ENCODE data around the gene CFDP1.
"Not testable (repeated sequence)": the region's sequence is repeated elsewhere in the genome, so short reads cannot be mapped to it uniquely, and the experiment has no call there.

The CFDP1 gene

DNA sequence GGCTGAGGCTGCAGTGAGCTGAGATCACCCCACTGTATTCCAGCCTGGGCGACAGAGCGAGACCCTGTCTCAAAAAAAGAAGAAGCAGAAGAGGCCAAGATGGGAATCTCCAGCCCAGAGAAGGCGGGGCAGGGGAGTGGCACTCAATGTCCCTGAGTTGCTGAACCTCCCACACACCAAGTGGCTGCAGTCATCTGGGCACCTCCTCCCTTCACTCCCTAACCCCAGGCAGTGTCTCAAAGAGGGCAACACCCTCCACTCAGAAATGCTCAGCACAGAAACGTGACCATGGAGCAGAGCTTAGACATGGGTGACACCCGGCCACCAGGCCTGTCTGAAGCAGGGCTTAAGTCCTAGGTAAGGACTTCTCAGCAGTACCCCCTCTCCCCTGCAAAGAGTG lies 145.6 kb downstream of the CFDP1 start:
- Histone ChIP-seq H3K4me1 (ENCODE audit: insufficient read depth, insufficient read length) (peaks cover 8% of the 10 kb centered on the region), H3K9me3 (ENCODE audit: insufficient read depth, low read length) (no peaks in the 10 kb centered on the region), H3K4me3 (ENCODE audit: insufficient read length, low read depth) (no peak overlapping the region), H3K27me3 (ENCODE audit: insufficient read depth, insufficient read length) (no peaks in the 10 kb centered on the region), H3K36me3 (ENCODE audit: insufficient read depth, insufficient read length, low read length) (peaks cover 26% of the 10 kb centered on the region), H3K9ac (ENCODE audit: insufficient read length, low read depth) (no peak overlapping the region)
- DNase-seq (ENCODE audit: low read depth, low spot score), result no peak
- no peak for TF ChIP-seq SUZ12 (IDR thresholded peaks at IDR 0.05; ENCODE audit: extremely low read depth, insufficient read depth, insufficient read length)
- no peak for TF ChIP-seq YY1 (IDR thresholded peaks at IDR 0.05; ENCODE audit: insufficient read depth, insufficient read length)
- TF ChIP-seq ZNF274 (IDR thresholded peaks at IDR 0.05; ENCODE audit: low read depth, low read length), result no peak

DNA sequence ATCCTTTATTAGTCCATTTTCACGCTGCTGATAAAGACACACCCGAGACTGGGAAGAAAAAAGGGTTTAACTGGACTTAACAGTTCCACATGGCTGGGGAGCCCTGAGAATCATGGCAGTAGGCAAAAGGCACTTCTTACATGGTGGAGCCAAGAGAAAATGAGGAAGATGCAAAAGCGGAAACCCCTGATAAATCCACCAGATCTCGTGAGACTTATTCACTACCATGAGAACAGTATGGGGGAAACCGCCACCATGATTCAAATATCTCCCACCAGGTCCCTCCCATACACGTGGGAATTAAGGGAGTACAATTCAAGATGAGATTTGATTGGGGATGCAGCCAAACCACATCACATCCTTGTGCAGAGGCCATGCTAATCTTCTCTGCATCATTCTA lies 146.9 kb downstream of the CFDP1 start:
- Histone ChIP-seq H3K27me3 (ENCODE audit: insufficient read depth, insufficient read length) (no peaks in the 10 kb centered on the region), H3K4me1 (ENCODE audit: insufficient read depth, insufficient read length) (peaks cover 8% of the 10 kb centered on the region), H3K9me3 (ENCODE audit: insufficient read depth, low read length) (no peaks in the 10 kb centered on the region), H3K36me3 (ENCODE audit: insufficient read depth, insufficient read length, low read length) (peaks cover 14% of the 10 kb centered on the region), H3K9ac (ENCODE audit: insufficient read length, low read depth) (no peak overlapping the region), H3K4me3 (ENCODE audit: insufficient read length, low read depth) (no peak overlapping the region)
- TF ChIP-seq SUZ12 (IDR thresholded peaks at IDR 0.05; ENCODE audit: extremely low read depth, insufficient read depth, insufficient read length) (no peak), ZNF274 (IDR thresholded peaks at IDR 0.05; ENCODE audit: low read depth, low read length) (no peak), YY1 (IDR thresholded peaks at IDR 0.05; ENCODE audit: insufficient read depth, insufficient read length) (no peak)
- DNase-seq (ENCODE audit: low read depth, low spot score), result no peak

DNA sequence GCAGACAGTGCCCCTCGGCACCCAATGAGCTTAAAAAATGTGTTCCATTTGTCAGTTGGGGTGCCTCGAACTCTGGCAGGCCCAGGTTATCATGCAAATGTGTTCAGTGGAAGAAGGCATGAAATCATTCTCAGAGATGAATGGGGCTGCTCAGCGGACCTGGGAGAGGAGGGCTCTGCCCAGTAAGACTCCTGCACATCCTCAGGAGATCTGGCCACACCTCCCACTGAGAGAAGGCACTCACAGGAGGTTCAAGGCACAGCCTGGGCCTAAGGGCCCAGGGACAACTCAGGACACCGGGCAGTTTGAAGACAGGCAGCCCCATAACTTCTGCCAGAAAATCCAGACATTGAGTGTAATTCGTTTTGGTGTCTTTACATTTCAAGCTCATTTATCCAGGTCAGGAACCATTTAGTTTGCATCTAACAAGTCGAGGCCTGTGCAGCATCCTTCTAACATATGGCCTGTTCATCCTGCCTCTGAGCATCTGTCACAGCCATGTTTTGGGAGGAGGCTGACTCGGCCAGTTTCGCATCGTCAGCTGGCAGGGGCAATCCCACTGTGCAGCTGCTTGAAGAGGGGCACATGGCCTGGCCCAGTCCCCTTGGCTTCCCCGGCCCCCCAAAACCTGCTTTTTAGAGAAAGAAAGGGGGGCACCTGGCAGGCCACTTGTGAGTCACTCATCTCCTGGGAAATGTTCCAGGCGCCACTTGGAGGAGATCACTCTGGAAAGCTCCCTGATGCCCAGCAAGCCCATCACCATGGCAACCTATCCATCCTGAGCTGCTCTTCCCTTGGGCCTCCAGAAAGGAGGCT lies 150.6 kb downstream of the CFDP1 start:
- H3K4me3 ChIP-seq (ENCODE audit: insufficient read length, low read depth), result no peak overlapping the region
- no peak for DNase-seq (ENCODE audit: low read depth, low spot score)
- no peaks in the 10 kb centered on the region for H3K27me3 ChIP-seq (ENCODE audit: insufficient read depth, insufficient read length)
- H3K9ac ChIP-seq (ENCODE audit: insufficient read length, low read depth), result no peak overlapping the region
- H3K9me3 ChIP-seq (ENCODE audit: insufficient read depth, low read length), result no peaks in the 10 kb centered on the region
- H3K4me1 ChIP-seq (ENCODE audit: insufficient read depth, insufficient read length), result peaks cover 6% of the 10 kb centered on the region
- H3K36me3 ChIP-seq (ENCODE audit: insufficient read depth, insufficient read length, low read length), result no peaks in the 10 kb centered on the region
- no peak for TF ChIP-seq ZNF274 (IDR thresholded peaks at IDR 0.05; ENCODE audit: low read depth, low read length)

DNA sequence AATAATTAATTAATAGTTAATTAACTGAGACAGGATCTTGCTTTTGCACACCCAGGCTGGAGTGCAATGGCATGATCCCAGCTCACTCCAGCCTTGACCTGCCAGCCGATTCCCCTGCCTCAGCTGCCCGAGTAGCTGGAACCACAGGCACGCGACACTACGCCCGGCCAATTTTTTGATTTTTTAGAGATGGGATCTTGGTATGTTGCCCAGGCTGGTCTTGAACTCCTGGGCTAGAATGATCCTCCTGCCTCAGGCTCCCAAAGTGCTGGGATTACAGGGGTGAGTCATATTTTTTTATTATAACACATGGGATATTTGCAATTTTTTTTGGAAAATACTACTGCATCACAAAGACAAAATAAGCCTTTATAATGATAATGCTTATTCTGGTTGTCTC lies 151.5 kb downstream of the CFDP1 start:
- no peak for DNase-seq (ENCODE audit: low read depth, low spot score)
- Histone ChIP-seq H3K9ac (ENCODE audit: insufficient read length, low read depth) (no peak overlapping the region), H3K4me1 (ENCODE audit: insufficient read depth, insufficient read length) (peaks cover 2% of the 10 kb centered on the region), H3K4me3 (ENCODE audit: insufficient read length, low read depth) (no peak overlapping the region), H3K9me3 (ENCODE audit: insufficient read depth, low read length) (no peaks in the 10 kb centered on the region), H3K36me3 (ENCODE audit: insufficient read depth, insufficient read length, low read length) (no peaks in the 10 kb centered on the region), H3K27me3 (ENCODE audit: insufficient read depth, insufficient read length) (no peaks in the 10 kb centered on the region)
- TF ChIP-seq ZNF274 (IDR thresholded peaks at IDR 0.05; ENCODE audit: low read depth, low read length), result no peak
- TF ChIP-seq YY1 (IDR thresholded peaks at IDR 0.05; ENCODE audit: insufficient read depth, insufficient read length), result no peak
- TF ChIP-seq SUZ12 (IDR thresholded peaks at IDR 0.05; ENCODE audit: extremely low read depth, insufficient read depth, insufficient read length), result no peak

DNA sequence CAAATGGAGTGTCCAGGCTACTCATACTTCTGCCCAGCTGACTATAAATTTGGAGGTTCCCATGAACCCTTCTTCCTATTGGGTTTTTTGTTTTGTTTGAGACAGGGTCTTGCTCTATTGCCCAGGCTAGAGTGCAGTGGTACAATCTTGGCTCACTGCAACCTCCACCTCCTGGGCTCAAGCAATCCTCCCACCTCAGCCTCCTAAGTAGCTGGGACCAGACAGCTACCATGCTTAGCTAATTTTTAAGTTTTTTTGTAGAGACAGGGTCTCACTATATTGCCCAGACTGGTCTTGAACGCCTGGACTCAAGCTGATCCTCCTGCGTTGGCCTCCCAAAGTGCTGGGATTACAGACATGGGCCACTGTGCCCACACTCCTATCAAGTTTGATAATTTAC lies 152.3 kb downstream of the CFDP1 start:
- not testable (repeated sequence) for H3K9me3 ChIP-seq (ENCODE audit: insufficient read depth, low read length); H3K9ac ChIP-seq (ENCODE audit: insufficient read length, low read depth); H3K4me3 ChIP-seq (ENCODE audit: insufficient read length, low read depth); H3K36me3 ChIP-seq (ENCODE audit: insufficient read depth, insufficient read length, low read length); H3K27me3 ChIP-seq (ENCODE audit: insufficient read depth, insufficient read length); H3K4me1 ChIP-seq (ENCODE audit: insufficient read depth, insufficient read length); DNase-seq (ENCODE audit: low read depth, low spot score)

DNA sequence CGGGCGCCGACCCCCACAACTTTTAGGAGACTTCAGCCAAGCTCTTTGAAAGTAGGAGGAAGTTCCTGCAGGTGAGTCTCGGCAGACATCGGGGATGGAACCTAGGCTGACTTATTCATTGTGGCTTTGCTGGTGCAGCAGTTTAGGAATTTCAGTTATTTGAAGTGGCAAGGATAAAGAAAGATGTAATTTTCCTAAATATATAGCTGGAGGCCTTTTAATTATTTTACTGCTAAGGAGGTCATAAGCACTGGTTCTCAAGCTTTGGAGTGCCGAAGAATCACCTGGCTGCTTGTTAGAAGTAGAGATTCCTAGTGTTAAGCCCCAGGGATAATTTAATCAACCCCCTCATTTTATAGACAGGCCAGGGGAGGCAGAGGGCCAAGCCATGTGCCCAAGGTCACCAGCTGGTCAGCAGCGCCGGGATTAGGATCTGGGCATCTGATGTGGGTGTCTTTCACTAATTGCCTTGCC lies 152.9 kb downstream of the CFDP1 start:
- Histone ChIP-seq H3K4me1 (ENCODE audit: insufficient read depth, insufficient read length) (peaks cover 2% of the 10 kb centered on the region), H3K9ac (ENCODE audit: insufficient read length, low read depth) (no peak overlapping the region), H3K27me3 (ENCODE audit: insufficient read depth, insufficient read length) (no peaks in the 10 kb centered on the region), H3K9me3 (ENCODE audit: insufficient read depth, low read length) (no peaks in the 10 kb centered on the region), H3K36me3 (ENCODE audit: insufficient read depth, insufficient read length, low read length) (no peaks in the 10 kb centered on the region), H3K4me3 (ENCODE audit: insufficient read length, low read depth) (no peak overlapping the region)
- TF ChIP-seq SUZ12 (IDR thresholded peaks at IDR 0.05; ENCODE audit: extremely low read depth, insufficient read depth, insufficient read length) (no peak), ZNF274 (IDR thresholded peaks at IDR 0.05; ENCODE audit: low read depth, low read length) (no peak), YY1 (IDR thresholded peaks at IDR 0.05; ENCODE audit: insufficient read depth, insufficient read length) (no peak)
- DNase-seq (ENCODE audit: low read depth, low spot score), result no peak

DNA sequence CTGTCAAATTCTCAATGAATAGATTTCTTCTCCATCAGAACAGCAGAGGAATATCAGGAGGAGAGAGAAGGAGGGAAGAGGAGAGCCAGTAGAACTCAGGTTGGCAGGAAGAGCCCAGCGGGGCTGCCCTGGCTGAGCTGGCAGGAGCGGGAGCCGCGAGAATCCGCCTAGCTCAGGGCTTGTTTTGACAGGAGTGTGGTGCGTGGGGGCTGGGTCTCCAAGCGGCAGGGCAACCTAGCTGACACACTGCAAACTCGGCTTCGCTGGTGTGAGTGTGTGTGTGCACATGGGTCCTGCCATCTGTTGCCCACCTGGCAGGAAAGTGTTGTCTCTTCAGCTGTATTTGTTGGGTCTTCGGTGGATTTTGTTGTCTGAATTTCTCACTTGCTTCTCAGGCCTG lies 154.0 kb downstream of the CFDP1 start:
- Histone ChIP-seq H3K9ac (ENCODE audit: insufficient read length, low read depth) (no peak overlapping the region), H3K27me3 (ENCODE audit: insufficient read depth, insufficient read length) (no peaks in the 10 kb centered on the region), H3K36me3 (ENCODE audit: insufficient read depth, insufficient read length, low read length) (no peaks in the 10 kb centered on the region), H3K9me3 (ENCODE audit: insufficient read depth, low read length) (no peaks in the 10 kb centered on the region), H3K4me3 (ENCODE audit: insufficient read length, low read depth) (no peak overlapping the region), H3K4me1 (ENCODE audit: insufficient read depth, insufficient read length) (peaks cover 2% of the 10 kb centered on the region)
- no peak for TF ChIP-seq SUZ12 (IDR thresholded peaks at IDR 0.05; ENCODE audit: extremely low read depth, insufficient read depth, insufficient read length)
- TF ChIP-seq ZNF274 (IDR thresholded peaks at IDR 0.05; ENCODE audit: low read depth, low read length), result no peak
- TF ChIP-seq YY1 (IDR thresholded peaks at IDR 0.05; ENCODE audit: insufficient read depth, insufficient read length), result no peak
- no peak for DNase-seq (ENCODE audit: low read depth, low spot score)

Data from NT2/D1 (cell line).